ENCODE data around the gene P2RX7.

DNA sequence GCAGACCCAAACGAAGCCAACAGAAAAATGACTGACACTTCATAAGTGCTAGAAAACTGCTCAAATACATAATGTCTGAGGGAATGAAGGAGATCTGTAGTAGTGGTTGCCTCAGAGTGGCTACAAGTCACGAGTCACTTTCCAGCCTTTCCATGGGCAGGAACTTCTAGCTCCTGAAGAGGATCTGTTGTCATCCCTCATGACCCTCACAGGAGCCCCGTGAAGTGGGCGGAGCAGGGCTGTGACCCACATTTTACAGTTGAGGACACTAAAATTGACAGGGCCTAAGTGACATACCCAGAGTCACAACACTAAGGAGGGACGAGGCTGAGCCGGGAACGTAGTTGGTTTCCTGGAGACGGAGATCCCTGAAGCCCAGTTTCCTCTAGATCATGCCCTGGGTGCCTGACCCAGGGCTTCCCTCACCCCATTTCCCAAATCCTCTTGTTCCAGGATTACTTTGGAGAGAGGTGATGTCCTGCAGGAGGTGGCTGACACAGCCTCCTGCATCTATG, 45.8 kb upstream of the P2RX7 start:
- TF ChIP-seq CTCF (IDR thresholded peaks at IDR 0.05) (no peak), POLR2A (IDR thresholded peaks at IDR 0.05) (no peak), POLR2AphosphoS5 (IDR thresholded peaks at IDR 0.05) (no peak)
